K562 (cell line): ENCODE measurements around the gene C1orf21. TPM values are rescaled to one million over a fixed set of nuclear protein-coding genes. Genes with fewer than 3 reads are reported as not detected.

ENCODE experiments used
- ATAC-seq: fragments of 200-7000 bp; cut with Tn5 transposase; 3 replicates; pipeline ENCODE4 v1.9.1; 2020; ENCODE audit warnings: moderate library complexity
- BruUV-seq: library from RNA; stranded (reverse); fragments of 400-500 nt; replicated peaks from 2 replicates; lab custom pipeline; 2021; lab: Mats Ljungman, UMichigan
- CTCF ChIA-PET: fragments of 300-600 bp; formaldehyde crosslinking; extraction: SDS; loops from one replicate; lab custom pipeline; 2021; ENCODE audit warnings: low intra/inter-chr PET ratio; lab: Yijun Ruan, JAX
- POLR2A ChIA-PET: fragments of 300-600, 350-650 bp; sonication (Branson Sonifier 250); formaldehyde crosslinking; extraction: SDS; loops from one replicate; lab custom pipeline; 2021; ENCODE audit warnings: antibody characterized with exemption, inconsistent platforms; lab: Yijun Ruan, JAX
- DNase-seq, 4 experiments: peaks; one replicate each; pipeline versions ENCODE4 v3.0.0 to v3.0.0-alpha.2; 2011 to 2018; ENCODE audit warnings: low spot score in 3 of 4, mixed read lengths in 3 of 4; ENCODE audit errors: extremely low read depth in 1 of 4
- FAIRE-seq: peaks from 2 replicates; lab custom pipeline; 2011; peaks lifted over from hg19 to GRCh38; lab: Jason Lieb, UNC
- H2AFZ ChIP-seq: 2 replicates; pipeline ENCODE4 v1.6.0; 2011; ENCODE audit warnings: low read depth, low read length, control low read depth, inconsistent platforms
- H3K27ac ChIP-seq: fragments of 200-600 bp; 3 replicates; pipeline ENCODE4 v1.8.0; 2011; ENCODE audit warnings: low read depth, mild to moderate bottlenecking, control low read depth, inconsistent platforms, low read length, moderate library complexity, mixed read lengths; ENCODE audit errors: extremely low read depth
- H3K27me3 ChIP-seq, 2 experiments: fragments of 300-600 bp in 1 of 2; 2 replicates in 1 of 2; 3 replicates in 1 of 2; pipeline versions ENCODE4 v1.6.0 to v1.8.0; 2011; ENCODE audit warnings: inconsistent platforms in 2 of 2, low read length in 2 of 2, mild to moderate bottlenecking in 1 of 2, mixed read lengths in 1 of 2, moderate library complexity in 1 of 2; ENCODE audit not compliant: control insufficient read depth in 2 of 2, insufficient read depth in 2 of 2
- H3K36me3 ChIP-seq: fragments of 300-600 bp; 3 replicates; pipeline ENCODE4 v1.8.0; 2011; ENCODE audit warnings: mild to moderate bottlenecking, low read length, inconsistent platforms; ENCODE audit not compliant: control insufficient read depth, insufficient read depth
- H3K4me1 ChIP-seq, 2 experiments: fragments of 200-600 bp in 1 of 2; replicated peaks in 1 of 2; 2 replicates in 1 of 2; 3 replicates in 1 of 2; pipeline versions ENCODE4 v1.5.1 to v1.8.0; 2011; ENCODE audit warnings: inconsistent platforms in 2 of 2, low read length in 2 of 2, mild to moderate bottlenecking in 1 of 2, mixed read lengths in 1 of 2, moderate library complexity in 1 of 2; ENCODE audit not compliant: control insufficient read depth in 2 of 2, insufficient read depth in 2 of 2
- H3K4me2 ChIP-seq: 2 replicates; pipeline ENCODE4 v1.6.1; 2011; ENCODE audit warnings: low read length, control low read depth, inconsistent platforms, mixed read lengths; ENCODE audit not compliant: insufficient read depth
- H3K4me3 ChIP-seq: fragments of 200-600 bp; sonication (generic), shearing (Covaris generic); 2 replicates; pipeline ENCODE4 v1.5.1; 2016; ENCODE audit warnings: control low read depth, inconsistent platforms
- H3K79me2 ChIP-seq: fragments of 200-600 bp; 3 replicates; pipeline ENCODE4 v1.8.0; 2011; ENCODE audit warnings: low read length, inconsistent platforms; ENCODE audit not compliant: control insufficient read depth, insufficient read depth
- H3K9ac ChIP-seq, 2 experiments: 2 replicates each; pipeline versions ENCODE4 v1.6.0 to v1.6.1; 2011; ENCODE audit warnings: low read depth in 2 of 2, low read length in 2 of 2, control low read depth in 1 of 2, inconsistent platforms in 1 of 2, mild to moderate bottlenecking in 1 of 2, mixed read lengths in 1 of 2; ENCODE audit not compliant: insufficient read depth in 1 of 2
- H3K9me1 ChIP-seq: one replicate; pipeline ENCODE4 v1.6.0; 2011; ENCODE audit warnings: inconsistent platforms, mild to moderate bottlenecking, low read length, moderate library complexity; ENCODE audit not compliant: control insufficient read depth, insufficient read depth
- H3K9me3 ChIP-seq: replicated peaks from 2 replicates; pipeline ENCODE4 v1.5.1; 2011; ENCODE audit warnings: low read depth, low read length, inconsistent platforms; ENCODE audit not compliant: control insufficient read depth, insufficient read depth
- H4K20me1 ChIP-seq: replicated peaks from 2 replicates; pipeline ENCODE4 v1.6.1; 2011; ENCODE audit warnings: low read length, inconsistent platforms, mixed read lengths; ENCODE audit not compliant: control insufficient read depth, insufficient read depth
- ADNP ChIP-seq: fragments of 200-800 bp; sonication (Bioruptor generic); IDR thresholded peaks from 2 replicates; pipeline ENCODE4 v1.6.1; 2016; ENCODE audit warnings: missing genetic modification characterization, missing compliant biosample characterization
- CHD4 ChIP-seq: fragments of 200-600 bp; sonication (generic); IDR thresholded peaks from 3 replicates; pipeline ENCODE4 v1.6.1; 2012; ENCODE audit warnings: low read depth, mild to moderate bottlenecking, mixed read lengths, low read length, inconsistent platforms; ENCODE audit not compliant: insufficient read depth, insufficient replicate concordance, poor library complexity, severe bottlenecking
- CREM ChIP-seq: IDR thresholded peaks from 2 replicates; pipeline ENCODE4 v1.6.1; 2014; ENCODE audit warnings: antibody characterized with exemption, low read depth
- GABPA ChIP-seq: fragments of 200-800 bp; sonication (Bioruptor generic); conservative IDR thresholded peaks from 2 replicates; pipeline ENCODE4 v1.6.1; 2016; ENCODE audit warnings: low read depth, missing genetic modification characterization, missing compliant biosample characterization
- HMG20B ChIP-seq: fragments of 250-450 bp; sonication (Bioruptor Pico); IDR thresholded peaks from 2 replicates; pipeline ENCODE4 v1.5.0; 2021; ENCODE audit warnings: mild to moderate bottlenecking
- IFI16 ChIP-seq: fragments of 250-450 bp; sonication (Bioruptor Pico); IDR thresholded peaks from 2 replicates; pipeline ENCODE4 v2.1.2; 2022; ENCODE audit warnings: mild to moderate bottlenecking, inconsistent platforms
- MYC ChIP-seq, 2 experiments: fragments of 250-450 bp in 1 of 2; sonication (Bioruptor Pico) in 1 of 2; IDR thresholded peaks; 2 replicates each; pipeline versions ENCODE4 v1.5.1 to v1.6.1; 2012 to 2021; ENCODE audit warnings: low read depth in 2 of 2, borderline replicate concordance in 1 of 2, improper control_type of control experiment in 1 of 2, low read length in 1 of 2, mild to moderate bottlenecking in 1 of 2, moderate library complexity in 1 of 2
- NFE2L1 ChIP-seq: fragments of 450-650 bp; IDR thresholded peaks from 2 replicates; pipeline ENCODE4 v1.6.1; 2016; ENCODE audit warnings: missing genetic modification characterization, low read depth, mild to moderate bottlenecking, missing compliant biosample characterization, moderate library complexity, borderline replicate concordance
- NR2C1 ChIP-seq, 2 experiments: fragments of 450-650 bp; IDR thresholded peaks; 2 replicates each; pipeline ENCODE4 v1.6.1; 2017; ENCODE audit warnings: mild to moderate bottlenecking in 2 of 2, antibody characterized with exemption in 1 of 2, inconsistent platforms in 1 of 2, missing compliant biosample characterization in 1 of 2, missing genetic modification characterization in 1 of 2
- NR2C2 ChIP-seq, 2 experiments: fragments of 200-800 bp in 1 of 2; sonication (Bioruptor generic) in 1 of 2; sonication (generic) in 1 of 2; formaldehyde crosslinking in 1 of 2; IDR thresholded peaks; 2 replicates each; pipeline versions ENCODE4 v1.6.1 to v1.8.0; 2016 to 2022; ENCODE audit warnings: mild to moderate bottlenecking in 1 of 2, missing compliant biosample characterization in 1 of 2, missing genetic modification characterization in 1 of 2, missing genetic modification reagents in 1 of 2
- RHOXF2B ChIP-seq: fragments of 250-450 bp; sonication (Bioruptor Pico); conservative IDR thresholded peaks from 2 replicates; pipeline ENCODE4 v1.5.1; 2021
- ZC3H11A ChIP-seq: IDR thresholded peaks from 2 replicates; pipeline ENCODE4 v1.6.1; 2012; ENCODE audit warnings: low read depth, low read length, improper control_type of control experiment
- ZFX ChIP-seq: sonication (generic); formaldehyde crosslinking; IDR thresholded peaks from 2 replicates; pipeline ENCODE4 v1.8.0; 2022; ENCODE audit warnings: mild to moderate bottlenecking, missing genetic modification reagents, moderate library complexity
- ZNF146 ChIP-seq: IDR thresholded peaks from one replicate; pipeline ENCODE4 v1.6.1; 2018; ENCODE audit warnings: missing compliant biosample characterization; ENCODE audit not compliant: unreplicated experiment
- ZNF668 ChIP-seq: fragments of 250-450 bp; sonication (Bioruptor Pico); IDR thresholded peaks from 2 replicates; pipeline ENCODE4 v1.8.0; 2022; ENCODE audit warnings: mild to moderate bottlenecking, inconsistent platforms
- ZNF695 ChIP-seq: fragments of 450-650 bp; formaldehyde crosslinking; IDR thresholded peaks from 2 replicates; pipeline ENCODE4 v1.4.0; 2020; ENCODE audit warnings: mild to moderate bottlenecking, moderate library complexity
- WGBS: fragments of 100-300 bp; shearing (Covaris generic); methylation state at CpG from one replicate; pipeline ENCODE4 v1.1.6; 2016; ENCODE audit warnings: low coverage, mixed read lengths; ENCODE audit not compliant: insufficient coverage; ENCODE audit errors: missing lambda C conversion rate; 5-methylcytosine and 5-hydroxymethylcytosine counted together
- in situ Hi-C: fragments of 300-500 bp; cut with MboI; formaldehyde crosslinking; loops from 4 replicates; pipeline ENCODE4 v1.15.0; 2018; ENCODE audit warnings: inconsistent platforms, mixed read lengths
- intact Hi-C: fragments of 100-400 bp; cut with micrococcal nuclease; formaldehyde crosslinking; loops from 2 replicates; pipeline ENCODE4 v1.14.2; 2022
- polyA plus RNA-seq, 8 experiments: library from polyadenylated mRNA; depleted of rRNA in 4 of 8; stranded (reverse) in 5 of 8; unstranded in 3 of 8; fragments of >200 nt; fragmentation: Nextera tagmentation in 2 of 8; fragmentation: Illumina TruSeq in 1 of 8; extraction: Ambion mirVana in 2 of 8; extraction: Trizol in 1 of 8; gene quantifications; 2 replicates each; pipeline versions ENCODE4 v1.2.1 to v1.2.3, GENCODE V29; 2011 to 2014; ENCODE audit warnings: inconsistent platforms in 1 of 8, missing spikeins in 1 of 8
- total RNA-seq, 7 experiments: library from RNA; depleted of rRNA in 6 of 7; stranded (reverse); fragments of >200 nt in 6 of 7; fragmentation: Illumina TruSeq in 2 of 7; extraction: Trizol in 2 of 7; gene quantifications; 2 replicates each; pipeline versions ENCODE4 v1.2.1 to v1.2.3, GENCODE V29; 2011 to 2021; ENCODE audit warnings: low replicate concordance in 1 of 7
- TF ChIP-seq, protein P1 (sequence below): IDR thresholded peaks from 2 replicates; pipeline ENCODE4 v1.6.1; 2011; ENCODE audit warnings: borderline replicate concordance, low read depth, mild to moderate bottlenecking, moderate library complexity, low read length; ENCODE audit not compliant: insufficient read depth, poor library complexity, severe bottlenecking
- TF ChIP-seq, protein P2 (sequence below): sonication (generic); formaldehyde crosslinking; IDR thresholded peaks from 2 replicates; pipeline ENCODE4 v1.8.0; 2022; ENCODE audit warnings: mild to moderate bottlenecking, missing genetic modification reagents

Gene C1orf21
- total and polyA plus RNA-seq, 9 of the 15 experiments (the other 6 are each of a cell fraction or from before 2014, with no cell fraction given), result under 0.01 to 0.31 (median 0.07) TPM

GRCh38 chr1:184664661-184665060, 277.8 kb downstream of the C1orf21 start:
- Histone ChIP-seq H3K27me3 (peaks cover 7 to 12% of the 10 kb centered on the region in 2 experiments; a peak in 4 of 5 replicates), H3K4me1 (peaks cover 0 to 10% of the 10 kb centered on the region in 2 experiments; a peak in 2 of 5 replicates), H3K79me2 (no peaks in the 10 kb centered on the region), H3K9ac (no peak overlapping the region), H3K4me3 (no peak overlapping the region), H3K4me2 (peak overlapping the region; percentile 42; the same call in 1 of the 2 replicates), H3K36me3 (no peaks in the 10 kb centered on the region), H2AFZ (peak overlapping the region; percentile 57; the same call in 1 of the 2 replicates), H3K9me3 (no peaks in the 10 kb centered on the region), H4K20me1 (0 out of 2 replicates have a peak, but pooled peaks cover 4% of the 10 kb centered on the region), H3K9me1 (no peaks in the 10 kb centered on the region), H3K27ac (no peak overlapping the region)
- POLR2A ChIA-PET, result interaction anchor here (0.9 to 1.1 kb wide), 2 partner anchors 9 to 123 kb away, joined by 3 read pairs; no protein-coding TSS in a partner anchor
- intact Hi-C loops (loop anchor here (5.0 to 10.0 kb wide), 8 partner anchors 67 to 1007 kb away; no protein-coding TSS in a partner anchor), in situ Hi-C loops (loop anchor here (25.0 kb wide), 1 partner anchor 577 kb away; no protein-coding TSS in a partner anchor)
- FAIRE-seq (no peak), ATAC-seq (peak; percentile 54), DNase-seq (no peak)
- WGBS, result 8% methylated on average over 15 of the region's 15 CpGs
- CTCF ChIA-PET, result no interaction called here
- no TSS peak for BruUV-seq
- TF ChIP-seq ZNF668 (CRISPR knock-in tag) (no peak), ADNP (tag) (no peak), ZNF146 (CRISPR knock-in tag) (no peak), HMG20B (CRISPR knock-in tag) (no peak), ZNF695 (CRISPR knock-in tag) (no peak), NR2C2 (CRISPR knock-in tag; IDR thresholded peaks at IDR 0.05) (no peak), NR2C2 (tag; IDR thresholded peaks at IDR 0.05) (peak; percentile 81), ZFX (CRISPR knock-in tag) (no peak), CREM (no peak), IFI16 (no peak), NFE2L1 (tag) (no peak), NR2C1 (IDR thresholded peaks at IDR 0.05) (peak; percentile 64), NR2C1 (tag; IDR thresholded peaks at IDR 0.05) (peak; percentile 85), RHOXF2B (CRISPR knock-in tag) (no peak), GABPA (tag) (peak; percentile 60), ZC3H11A (no peak), CHD4 (no peak), MYC (IDR thresholded peaks at IDR 0.05; ENCODE audit: low read depth, low read length) (no peak), MYC (CRISPR knock-in tag; IDR thresholded peaks at IDR 0.05; ENCODE audit: borderline replicate concordance, low read depth) (no peak)
- TF ChIP-seq, protein P1, sequence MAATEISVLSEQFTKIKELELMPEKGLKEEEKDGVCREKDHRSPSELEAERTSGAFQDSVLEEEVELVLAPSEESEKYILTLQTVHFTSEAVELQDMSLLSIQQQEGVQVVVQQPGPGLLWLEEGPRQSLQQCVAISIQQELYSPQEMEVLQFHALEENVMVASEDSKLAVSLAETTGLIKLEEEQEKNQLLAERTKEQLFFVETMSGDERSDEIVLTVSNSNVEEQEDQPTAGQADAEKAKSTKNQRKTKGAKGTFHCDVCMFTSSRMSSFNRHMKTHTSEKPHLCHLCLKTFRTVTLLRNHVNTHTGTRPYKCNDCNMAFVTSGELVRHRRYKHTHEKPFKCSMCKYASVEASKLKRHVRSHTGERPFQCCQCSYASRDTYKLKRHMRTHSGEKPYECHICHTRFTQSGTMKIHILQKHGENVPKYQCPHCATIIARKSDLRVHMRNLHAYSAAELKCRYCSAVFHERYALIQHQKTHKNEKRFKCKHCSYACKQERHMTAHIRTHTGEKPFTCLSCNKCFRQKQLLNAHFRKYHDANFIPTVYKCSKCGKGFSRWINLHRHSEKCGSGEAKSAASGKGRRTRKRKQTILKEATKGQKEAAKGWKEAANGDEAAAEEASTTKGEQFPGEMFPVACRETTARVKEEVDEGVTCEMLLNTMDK, result no peak
- TF ChIP-seq, protein P2, sequence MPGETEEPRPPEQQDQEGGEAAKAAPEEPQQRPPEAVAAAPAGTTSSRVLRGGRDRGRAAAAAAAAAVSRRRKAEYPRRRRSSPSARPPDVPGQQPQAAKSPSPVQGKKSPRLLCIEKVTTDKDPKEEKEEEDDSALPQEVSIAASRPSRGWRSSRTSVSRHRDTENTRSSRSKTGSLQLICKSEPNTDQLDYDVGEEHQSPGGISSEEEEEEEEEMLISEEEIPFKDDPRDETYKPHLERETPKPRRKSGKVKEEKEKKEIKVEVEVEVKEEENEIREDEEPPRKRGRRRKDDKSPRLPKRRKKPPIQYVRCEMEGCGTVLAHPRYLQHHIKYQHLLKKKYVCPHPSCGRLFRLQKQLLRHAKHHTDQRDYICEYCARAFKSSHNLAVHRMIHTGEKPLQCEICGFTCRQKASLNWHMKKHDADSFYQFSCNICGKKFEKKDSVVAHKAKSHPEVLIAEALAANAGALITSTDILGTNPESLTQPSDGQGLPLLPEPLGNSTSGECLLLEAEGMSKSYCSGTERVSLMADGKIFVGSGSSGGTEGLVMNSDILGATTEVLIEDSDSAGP (CRISPR knock-in tag), result no peak
